Chondrocyte (in vitro differentiated cells): ENCODE measurements around the gene MUC21. TPM values are rescaled to one million over a fixed set of nuclear protein-coding genes. Genes with fewer than 3 reads are reported as not detected.

ENCODE experiments used
- DNase-seq: peaks from one replicate; pipeline ENCODE4 v3.0.0; 2021; ENCODE audit warnings: mixed read lengths, low spot score
- H3K27ac Mint-ChIP-seq: one replicate; pipeline ENCODE4 v1.8.0; 2021; ENCODE audit warnings: mild to moderate bottlenecking, moderate library complexity, mixed read lengths; ENCODE audit not compliant: unreplicated experiment
- H3K27me3 Mint-ChIP-seq: 2 replicates; pipeline ENCODE4 v1.8.0; 2021; ENCODE audit warnings: low read depth, mixed read lengths
- H3K36me3 Mint-ChIP-seq: 2 replicates; pipeline ENCODE4 v1.8.0; 2021; ENCODE audit warnings: low read depth, mixed read lengths
- H3K4me1 Mint-ChIP-seq: 2 replicates; pipeline ENCODE4 v1.8.0; 2021; ENCODE audit warnings: low read depth, mild to moderate bottlenecking, mixed read lengths
- H3K4me3 Mint-ChIP-seq: one replicate; pipeline ENCODE4 v1.8.0; 2021; ENCODE audit warnings: mild to moderate bottlenecking, moderate library complexity, mixed read lengths; ENCODE audit not compliant: unreplicated experiment
- H3K9me3 Mint-ChIP-seq: 2 replicates; pipeline ENCODE4 v1.8.0; 2021; ENCODE audit warnings: low read depth, mixed read lengths
- total RNA-seq: library from RNA; stranded (reverse); gene quantifications from 3 replicates; pipeline ENCODE4 v1.2.1, GENCODE V29; 2021
- TF ChIP-seq, protein P1 (sequence below): fragments of 200-600 bp; sonication (generic); IDR thresholded peaks from 2 replicates; pipeline ENCODE4 v1.5.0; 2021; ENCODE audit warnings: antibody characterized with exemption, mild to moderate bottlenecking, moderate library complexity

MUC21 gene
- total RNA-seq, 1 donor from 2014 or later, result not detected

DNA sequence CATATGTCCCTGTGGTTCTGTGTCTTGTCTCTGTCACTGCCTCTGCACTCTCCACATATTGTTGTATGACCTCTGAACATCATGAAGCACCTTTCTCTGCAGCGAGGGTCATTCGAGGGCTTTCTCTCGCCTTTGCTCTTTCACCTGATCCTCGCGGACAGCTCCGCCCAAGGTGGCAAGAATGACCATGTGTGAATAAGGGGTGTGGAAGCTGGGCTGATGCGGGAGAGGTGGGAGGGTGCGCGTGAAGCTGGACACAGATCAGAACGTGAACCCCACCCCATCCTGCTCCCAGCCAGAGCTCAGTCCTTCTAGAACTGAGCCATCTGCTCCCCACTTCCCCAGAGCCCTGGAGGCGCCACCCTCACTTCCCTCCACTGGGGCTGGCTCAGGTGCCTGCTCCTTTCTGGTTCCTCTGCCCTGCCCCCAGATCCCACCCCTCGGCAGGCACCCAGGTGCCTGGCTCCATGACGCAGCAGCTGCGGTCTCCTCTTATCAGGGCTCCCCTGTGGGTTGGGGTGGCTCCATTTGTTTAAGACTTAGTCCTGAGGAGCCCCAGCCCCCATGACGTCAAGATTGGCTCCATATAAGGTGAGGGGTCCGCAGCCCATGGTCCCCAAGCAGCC lies 43.0 kb upstream of the MUC21 start, which contains the start of gene MUCL3:
Gene MUCL3, plus strand, starts transcription at position 613 of the 626 bp plus-strand sequence. CDS start 27 bp downstream, outside the sequence.
- no peak for DNase-seq
- Mint-ChIP-seq H3K9me3 (no peaks in the 10 kb centered on the region), H3K4me3 (no peak within 1 kb of the TSS), H3K27me3 (peaks cover 5% of the 10 kb centered on the region), H3K36me3 (no peaks in the 10 kb centered on the region), H3K27ac (no peak within 1 kb of the TSS), H3K4me1 (peaks cover 12% of the 10 kb centered on the region)
- TF ChIP-seq, protein P1, sequence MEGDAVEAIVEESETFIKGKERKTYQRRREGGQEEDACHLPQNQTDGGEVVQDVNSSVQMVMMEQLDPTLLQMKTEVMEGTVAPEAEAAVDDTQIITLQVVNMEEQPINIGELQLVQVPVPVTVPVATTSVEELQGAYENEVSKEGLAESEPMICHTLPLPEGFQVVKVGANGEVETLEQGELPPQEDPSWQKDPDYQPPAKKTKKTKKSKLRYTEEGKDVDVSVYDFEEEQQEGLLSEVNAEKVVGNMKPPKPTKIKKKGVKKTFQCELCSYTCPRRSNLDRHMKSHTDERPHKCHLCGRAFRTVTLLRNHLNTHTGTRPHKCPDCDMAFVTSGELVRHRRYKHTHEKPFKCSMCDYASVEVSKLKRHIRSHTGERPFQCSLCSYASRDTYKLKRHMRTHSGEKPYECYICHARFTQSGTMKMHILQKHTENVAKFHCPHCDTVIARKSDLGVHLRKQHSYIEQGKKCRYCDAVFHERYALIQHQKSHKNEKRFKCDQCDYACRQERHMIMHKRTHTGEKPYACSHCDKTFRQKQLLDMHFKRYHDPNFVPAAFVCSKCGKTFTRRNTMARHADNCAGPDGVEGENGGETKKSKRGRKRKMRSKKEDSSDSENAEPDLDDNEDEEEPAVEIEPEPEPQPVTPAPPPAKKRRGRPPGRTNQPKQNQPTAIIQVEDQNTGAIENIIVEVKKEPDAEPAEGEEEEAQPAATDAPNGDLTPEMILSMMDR, result no peak

DNA sequence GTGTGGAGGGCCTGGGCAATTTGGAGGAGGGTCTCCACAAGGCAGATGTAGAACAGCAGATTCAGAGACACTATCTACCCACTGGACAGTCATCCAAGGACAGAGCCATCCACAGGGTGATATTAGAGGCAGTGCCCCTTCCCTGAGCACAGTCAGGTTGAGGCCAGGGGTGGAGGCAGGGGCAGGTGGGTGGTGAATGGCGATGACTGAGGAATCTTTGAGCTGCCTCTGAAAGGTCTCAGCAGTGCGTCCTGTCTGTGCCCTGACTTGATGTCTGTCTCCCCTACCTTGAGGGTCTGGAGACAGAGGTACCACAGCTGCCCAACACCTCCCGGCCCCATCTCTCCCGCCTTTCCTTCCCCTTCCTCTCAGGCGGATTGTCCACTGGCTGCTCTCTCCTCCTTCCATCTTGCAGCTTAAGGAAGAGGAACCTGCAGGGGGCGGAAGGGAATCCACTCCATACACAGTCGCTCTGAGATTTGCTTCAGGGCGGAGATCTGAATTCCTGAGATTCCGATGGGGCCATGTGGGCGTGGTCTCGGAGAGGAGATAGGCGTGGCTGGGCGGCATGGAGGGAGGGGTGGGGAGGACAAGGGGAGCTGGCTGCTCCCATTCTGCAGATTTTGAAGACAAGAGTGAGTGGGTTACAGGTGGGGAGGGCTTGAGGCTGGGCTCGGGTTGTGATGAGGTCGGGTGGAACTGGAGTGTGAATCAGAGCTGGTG lies 41.0 kb upstream of the MUC21 start:
- TF ChIP-seq, protein P1, result peak; percentile 80
- DNase-seq, result peak; percentile 92
- Mint-ChIP-seq H3K4me1 (peaks cover 12% of the 10 kb centered on the region), H3K9me3 (no peaks in the 10 kb centered on the region), H3K4me3 (peak overlapping the region; percentile 50), H3K36me3 (no peaks in the 10 kb centered on the region), H3K27ac (peak overlapping the region; percentile 32), H3K27me3 (peaks cover 5% of the 10 kb centered on the region)

DNA sequence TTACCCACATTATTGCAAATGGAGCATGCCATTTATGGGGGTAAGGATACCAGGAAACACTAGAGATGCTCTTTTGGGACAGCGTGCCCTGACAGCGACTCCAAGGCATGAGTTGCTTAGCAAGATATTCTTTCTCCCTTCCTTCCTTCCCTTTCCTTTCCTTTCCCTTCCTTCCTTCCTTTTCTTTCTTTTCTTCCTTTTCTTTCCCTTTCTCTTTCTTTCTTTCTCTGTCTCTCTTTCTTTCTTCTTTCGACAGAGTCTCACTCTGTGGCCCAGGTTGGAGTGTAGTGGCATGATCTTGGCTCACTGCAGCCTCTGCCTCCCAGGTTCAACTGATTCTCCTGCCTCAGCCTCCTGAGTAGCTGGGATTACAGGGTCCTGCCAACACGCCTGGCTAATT lies 39.5 kb upstream of the MUC21 start:
- Mint-ChIP-seq H3K36me3 (no peaks in the 10 kb centered on the region), H3K9me3 (no peaks in the 10 kb centered on the region), H3K27me3 (peaks cover 13% of the 10 kb centered on the region), H3K27ac (peak overlapping the region; percentile 55), H3K4me1 (peaks cover 12% of the 10 kb centered on the region), H3K4me3 (no peak overlapping the region)
- no peak for DNase-seq
- TF ChIP-seq, protein P1, result no peak

DNA sequence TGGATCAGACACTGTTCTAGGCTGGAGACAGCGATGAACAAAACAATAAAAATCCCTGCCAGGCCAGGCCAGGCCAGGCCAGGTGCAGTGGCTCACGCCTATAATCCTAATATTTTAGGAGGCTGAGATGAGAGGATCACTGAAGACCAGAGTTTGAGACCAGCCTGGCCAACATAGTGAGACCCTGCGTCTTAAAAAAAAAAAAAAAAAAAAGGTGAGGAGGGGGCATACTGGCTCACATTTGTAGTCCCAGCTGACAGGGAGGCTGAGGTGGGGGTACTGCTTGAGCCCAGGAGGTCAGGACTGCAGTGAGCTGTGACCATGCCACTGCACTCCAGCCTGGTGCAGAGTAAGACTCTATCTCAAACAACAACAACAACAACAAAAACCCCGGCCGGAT lies 38.2 kb upstream of the MUC21 start:
- TF ChIP-seq, protein P1, result no peak
- no peak overlapping the region for H3K4me3 Mint-ChIP-seq

DNA sequence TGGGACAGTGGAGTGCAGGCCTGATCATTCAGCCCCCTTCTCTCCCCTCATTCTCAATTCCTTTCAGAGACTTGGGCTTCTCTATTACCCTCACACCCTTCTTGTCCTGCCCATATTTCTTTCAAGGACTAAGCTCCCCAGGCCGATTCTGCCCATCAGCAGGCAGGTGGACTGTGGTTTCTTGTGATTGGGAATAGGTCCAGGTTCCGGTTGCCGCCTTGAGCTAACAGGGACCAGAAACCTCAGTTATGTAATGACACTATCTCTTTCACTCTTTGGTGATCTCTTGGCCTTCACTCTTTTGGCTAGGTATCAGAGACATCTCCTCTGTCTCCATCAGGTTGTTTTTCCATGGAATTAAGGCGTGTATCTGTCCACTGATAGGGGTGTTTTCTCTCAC lies 36.3 kb upstream of the MUC21 start:
- TF ChIP-seq, protein P1, result no peak
- H3K9me3 Mint-ChIP-seq, result peaks cover 18% of the 10 kb centered on the region
- no peak for DNase-seq
- no peak overlapping the region for H3K4me3 Mint-ChIP-seq
- no peak overlapping the region for H3K27ac Mint-ChIP-seq
- peaks cover 8% of the 10 kb centered on the region for H3K4me1 Mint-ChIP-seq
- H3K27me3 Mint-ChIP-seq, result peaks cover 42% of the 10 kb centered on the region
- H3K36me3 Mint-ChIP-seq, result peaks cover 15% of the 10 kb centered on the region

More for the DNA sequence above, 38.2 kb upstream of the MUC21 start:
- H3K9me3 Mint-ChIP-seq, result no peaks in the 10 kb centered on the region
- peaks cover 12% of the 10 kb centered on the region for H3K4me1 Mint-ChIP-seq
- DNase-seq, result no peak
- H3K27me3 Mint-ChIP-seq, result peaks cover 24% of the 10 kb centered on the region
- H3K36me3 Mint-ChIP-seq, result peaks cover 6% of the 10 kb centered on the region
- no peak overlapping the region for H3K27ac Mint-ChIP-seq
